GM18517 (cell line): ENCODE results near the gene LRRC61.
"Not testable (repeated sequence)": the region's sequence is repeated elsewhere in the genome, so short reads cannot be mapped to it uniquely, and the experiment has no call there.

Experiments used
- ATAC-seq: cut with Tn5 transposase; IDR thresholded peaks from one replicate; pipeline ENCODE4 v1.9.1; 2021; ENCODE audit warnings: mild to moderate bottlenecking, moderate library complexity; ENCODE audit not compliant: unreplicated experiment

Gene LRRC61

DNA sequence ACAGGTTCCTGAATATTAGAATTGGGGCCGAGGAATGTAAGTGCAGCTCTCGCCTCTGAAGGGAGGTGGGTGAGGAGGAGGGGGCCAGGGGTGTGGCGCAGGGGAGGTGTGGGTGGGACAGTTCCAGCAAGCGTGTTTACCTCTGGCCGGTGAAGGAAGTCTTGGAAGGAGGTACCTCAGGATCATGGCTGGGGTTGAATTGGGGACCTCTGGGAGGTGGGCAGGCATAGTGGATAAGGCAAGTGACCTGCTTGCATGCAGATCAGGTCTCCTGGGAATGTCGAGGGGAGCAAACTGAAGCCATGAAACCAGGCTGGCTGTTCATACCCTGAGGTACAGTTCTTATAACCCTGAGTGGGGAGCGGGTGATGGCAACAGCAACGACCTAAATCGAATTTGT lies 57.9 kb downstream of the LRRC61 start:
- ATAC-seq, result no peak

DNA sequence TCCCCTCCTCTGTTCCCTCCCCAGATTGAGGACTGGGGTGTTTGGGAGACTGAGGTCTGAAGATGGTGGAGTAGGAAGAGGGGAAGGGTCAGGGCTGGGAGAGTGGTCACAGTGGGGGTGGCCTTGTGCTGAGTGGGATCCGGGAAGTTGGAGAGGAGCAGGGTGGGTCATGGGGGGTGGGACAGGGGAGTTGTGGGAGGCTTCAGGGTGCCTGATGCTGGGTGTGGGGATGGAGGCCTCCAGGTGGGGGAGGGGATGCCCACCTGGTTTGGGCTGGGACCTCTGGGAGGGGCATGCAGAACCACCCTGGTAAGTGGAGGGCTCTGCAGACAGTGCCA lies 58.6 kb downstream of the LRRC61 start:
- no peak for ATAC-seq

GRCh38 chr7:150382123-150382843 lies 59.1 kb downstream of the LRRC61 start:
- no peak for ATAC-seq

DNA sequence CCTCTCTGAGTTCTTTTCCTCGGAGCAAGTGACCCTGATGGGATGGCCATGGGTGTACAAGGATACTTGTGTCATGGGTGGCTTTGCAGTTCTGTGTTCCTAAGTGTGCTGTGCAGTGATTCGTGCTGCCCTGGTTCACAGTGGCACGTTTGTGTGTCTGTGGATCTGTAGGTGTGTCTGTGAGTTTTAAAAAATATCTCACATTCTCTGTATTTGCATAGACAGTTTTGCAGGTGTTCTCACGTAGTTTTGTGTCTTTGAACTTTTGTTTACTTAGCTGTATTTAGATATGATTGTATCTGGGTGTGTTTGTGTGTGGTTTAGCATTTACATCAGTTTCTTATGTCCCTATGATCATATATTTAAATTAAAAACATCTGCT lies 59.7 kb downstream of the LRRC61 start:
- no peak for ATAC-seq

GRCh38 chr7:150383710-150384397 lies 60.7 kb downstream of the LRRC61 start:
- no peak for ATAC-seq

DNA sequence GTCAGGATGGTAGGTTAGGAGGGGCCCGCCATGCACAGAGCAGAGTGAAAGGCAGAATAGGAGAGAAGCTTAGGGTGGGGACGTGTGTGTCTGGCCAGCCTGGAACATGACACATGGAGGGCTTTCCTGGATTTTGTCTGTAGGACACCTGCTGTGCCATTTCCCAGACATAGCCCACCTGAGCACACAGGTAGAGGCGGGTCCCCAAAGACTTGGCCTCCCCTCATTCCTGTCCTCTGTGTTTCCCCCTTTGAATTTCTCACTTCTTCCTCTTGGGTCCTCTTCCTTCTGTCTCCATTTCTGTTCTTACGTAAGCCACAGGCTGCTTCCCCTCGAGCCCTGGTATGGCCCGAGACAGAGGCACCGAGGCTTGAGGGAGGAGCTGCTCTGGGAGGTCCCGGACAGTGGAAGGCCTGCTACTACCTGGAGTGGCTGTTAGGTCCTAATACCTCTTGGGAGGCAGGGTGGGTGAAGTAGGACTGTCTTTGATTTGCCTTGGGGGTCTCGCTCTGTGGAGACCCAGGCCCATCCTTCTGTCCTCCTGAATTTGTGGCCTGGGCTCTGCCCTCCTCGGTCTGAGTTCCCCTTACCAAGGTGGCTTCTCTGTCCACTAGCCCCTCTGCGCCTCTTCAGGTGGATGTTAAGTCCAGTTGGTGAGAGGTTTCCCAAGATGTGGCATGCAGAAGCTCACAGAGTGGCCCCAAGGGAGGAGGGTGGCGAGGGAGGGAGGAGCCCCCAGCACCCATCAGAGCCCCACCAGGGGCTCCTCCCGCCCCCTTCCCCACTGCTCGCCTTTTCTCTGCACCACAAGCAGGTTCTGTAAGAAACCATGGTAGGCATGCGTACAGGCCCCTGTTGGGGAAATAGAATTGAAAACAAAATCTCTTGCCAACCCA lies 61.5 kb downstream of the LRRC61 start:
- ATAC-seq, result no peak

DNA sequence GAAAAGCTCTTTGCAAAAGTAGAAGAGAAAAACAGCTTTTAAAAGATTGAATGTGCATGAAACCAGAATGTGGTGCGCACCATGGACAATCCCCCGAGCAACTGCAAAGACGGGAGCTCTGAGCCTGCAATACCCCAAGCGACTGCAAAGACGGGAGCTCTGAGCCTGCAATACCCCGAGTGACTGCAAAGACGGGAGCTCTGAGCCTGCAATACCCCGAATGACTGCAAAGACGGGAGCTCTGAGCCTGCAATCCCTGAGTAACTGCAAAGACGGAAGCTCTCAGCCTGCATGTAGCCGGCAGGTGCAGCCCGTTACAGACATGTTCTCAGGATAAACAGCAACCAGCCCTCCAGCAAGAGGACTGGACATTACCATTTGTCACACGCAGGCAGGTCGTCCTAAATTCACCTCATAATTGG lies 62.2 kb downstream of the LRRC61 start:
- ATAC-seq, result no peak

DNA sequence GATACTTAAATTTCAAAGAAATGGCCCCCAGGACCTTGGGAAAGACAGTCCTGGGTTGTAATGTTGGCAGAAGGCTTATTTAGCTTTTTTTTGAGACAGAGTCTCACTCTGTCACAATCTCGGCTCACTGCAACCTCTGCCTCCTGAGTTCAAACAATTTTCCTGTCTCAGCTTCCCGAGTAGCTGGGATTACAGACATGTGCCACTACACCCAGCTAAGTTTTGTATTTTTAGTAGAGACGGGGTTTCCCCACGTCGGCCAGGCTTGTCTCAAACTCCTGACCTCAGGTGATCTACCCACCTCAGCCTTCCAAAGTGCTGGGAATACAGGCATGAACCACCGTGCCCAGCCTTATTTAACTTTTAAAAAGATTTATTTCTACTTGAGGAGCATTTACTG lies 62.7 kb downstream of the LRRC61 start:
- not testable (repeated sequence) for ATAC-seq
